Liver (tissue), 3 donors: ENCODE results near the gene TSPAN7.

Experiments used
- CTCF ChIP-seq: fragments of 150-350 bp; IDR thresholded peaks from 2 replicates; pipeline ENCODE4 v1.5.1; 2017; ENCODE audit warnings: improper control_type of control experiment, low read depth, low read length; ENCODE audit not compliant: missing input control
- JUND ChIP-seq, 2 donors: IDR thresholded peaks; 2 replicates each; pipeline ENCODE4 v1.6.1; 2016; ENCODE audit warnings: antibody characterized with exemption in 2 of 2
- YY1 ChIP-seq: IDR thresholded peaks from 2 replicates; pipeline ENCODE4 v1.6.1; 2016; ENCODE audit warnings: antibody characterized with exemption, mild to moderate bottlenecking
- TF ChIP-seq, protein P1 (sequence below): IDR thresholded peaks from 2 replicates; pipeline ENCODE4 v1.6.1; 2016; ENCODE audit warnings: antibody characterized with exemption
- donor health status: healthy.
- donor health status: healthy.

- TF ChIP-seq CTCF (no peak), JUND (IDR thresholded peaks at IDR 0.05) (no peak), YY1 (no peak)
- TF ChIP-seq, protein P1, sequence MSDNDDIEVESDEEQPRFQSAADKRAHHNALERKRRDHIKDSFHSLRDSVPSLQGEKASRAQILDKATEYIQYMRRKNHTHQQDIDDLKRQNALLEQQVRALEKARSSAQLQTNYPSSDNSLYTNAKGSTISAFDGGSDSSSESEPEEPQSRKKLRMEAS = no peak
These were observed 78.4 kb downstream of the TSPAN7 start for GRCh38 chrX:38639730-38640129.
